A549 (cell line): Measurements from ENCODE around the gene CLIC5. TPM values are rescaled to one million over a fixed set of nuclear protein-coding genes. Genes with fewer than 3 reads are reported as not detected.

Experiments used
- ATAC-seq, 2 experiments: fragments of 200-7000 bp in 1 of 2; fragments of >200 bp in 1 of 2; cut with Nextera tagmentation in 1 of 2; cut with Tn5 transposase in 1 of 2; 3 replicates each; pipeline versions ENCODE4 v1.8.0 to v1.9.1; 2018 to 2020; ENCODE audit warnings: mild to moderate bottlenecking in 1 of 2, moderate library complexity in 1 of 2
- CTCF ChIA-PET: fragments of 300-600 bp; sonication (Branson Sonifier 250); formaldehyde crosslinking; extraction: SDS; loops from one replicate; lab custom pipeline; 2021; ENCODE audit warnings: antibody characterized with exemption, inconsistent platforms; lab: Yijun Ruan, JAX
- POLR2A ChIA-PET: fragments of 350-600 bp; formaldehyde crosslinking; extraction: SDS; loops from one replicate; lab custom pipeline; 2021; ENCODE audit warnings: antibody characterized with exemption, inconsistent platforms; lab: Yijun Ruan, JAX
- DNase-seq, 2 experiments: peaks; one replicate each; pipeline versions ENCODE4 v3.0.0 to v3.0.0-alpha.2; 2011 to 2016; ENCODE audit warnings: low read depth in 1 of 2, low spot score in 1 of 2
- FAIRE-seq: peaks from 2 replicates; lab custom pipeline; 2011; peaks lifted over from hg19 to GRCh38; lab: Jason Lieb, UNC
- H3K27ac ChIP-seq, 2 experiments: fragments of >200 bp; sonication (Bioruptor Twin); formaldehyde crosslinking; 3 replicates each; pipeline ENCODE4 v1.5.1; 2016 to 2017
- H3K4me1 ChIP-seq: fragments of >200 bp; sonication (Bioruptor Twin); formaldehyde crosslinking; 3 replicates; pipeline ENCODE4 v1.6.1; 2016
- H3K4me2 ChIP-seq: fragments of >200 bp; sonication (Bioruptor Twin); formaldehyde crosslinking; 3 replicates; pipeline ENCODE4 v1.6.1; 2016
- H3K4me3 ChIP-seq: fragments of >200 bp; sonication (Bioruptor Twin); formaldehyde crosslinking; 3 replicates; pipeline ENCODE4 v1.5.1; 2016
- H3K9me3 ChIP-seq: fragments of >200 bp; sonication (Bioruptor Twin); formaldehyde crosslinking; 3 replicates; pipeline ENCODE4 v1.6.1; 2016
- ATOH8 ChIP-seq: fragments of 250-450 bp; sonication (Bioruptor Pico); IDR thresholded peaks from 2 replicates; pipeline ENCODE4 v1.5.0; 2020; ENCODE audit warnings: low read depth, mild to moderate bottlenecking, moderate library complexity
- BHLHE40 ChIP-seq: IDR thresholded peaks from 2 replicates; pipeline ENCODE4 v1.6.1; 2012; ENCODE audit warnings: low read depth, low read length, inconsistent platforms
- CEBPB ChIP-seq, 2 experiments: fragments of >200 bp in 1 of 2; sonication (Bioruptor Twin) in 1 of 2; formaldehyde crosslinking in 1 of 2; IDR thresholded peaks; 2 replicates each; pipeline ENCODE4 v1.6.1; 2012 to 2016
- CTCF ChIP-seq: fragments of >200 bp; sonication (Bioruptor Twin); formaldehyde crosslinking; IDR thresholded peaks from 3 replicates; pipeline ENCODE4 v1.5.1; 2016
- FOXS1 ChIP-seq: fragments of 250-450 bp; sonication (Bioruptor Pico); IDR thresholded peaks from 2 replicates; pipeline ENCODE4 v1.5.0; 2020; ENCODE audit warnings: mild to moderate bottlenecking, moderate library complexity
- HEYL ChIP-seq: fragments of 250-450 bp; sonication (Bioruptor Pico); IDR thresholded peaks from 2 replicates; pipeline ENCODE4 v1.8.0; 2021; ENCODE audit warnings: mild to moderate bottlenecking, moderate library complexity
- HOXA7 ChIP-seq: fragments of 250-450 bp; sonication (Bioruptor Pico); IDR thresholded peaks from 2 replicates; pipeline ENCODE4 v1.5.0; 2020; ENCODE audit warnings: mild to moderate bottlenecking, moderate library complexity
- HOXB5 ChIP-seq: fragments of 250-450 bp; sonication (Bioruptor Pico); IDR thresholded peaks from 2 replicates; pipeline ENCODE4 v1.5.0; 2020; ENCODE audit warnings: mild to moderate bottlenecking, moderate library complexity
- JUN ChIP-seq, 2 experiments: fragments of >200 bp; sonication (Bioruptor Twin); formaldehyde crosslinking; IDR thresholded peaks; 2 replicates in 1 of 2; 3 replicates in 1 of 2; pipeline ENCODE4 v1.6.1; 2016 to 2017
- KDM1A ChIP-seq: fragments of 200-600 bp; sonication (generic); IDR thresholded peaks from 2 replicates; pipeline ENCODE4 v1.6.1; 2016; ENCODE audit warnings: low read depth, mild to moderate bottlenecking
- MAX ChIP-seq: IDR thresholded peaks from 2 replicates; pipeline ENCODE4 v1.6.1; 2012
- NR3C1 ChIP-seq: fragments of >200 bp; sonication (Bioruptor Twin); formaldehyde crosslinking; IDR thresholded peaks from 3 replicates; pipeline ENCODE4 v1.6.1; 2017
- POLR2AphosphoS2 ChIP-seq: conservative IDR thresholded peaks from 2 replicates; pipeline ENCODE4 v1.6.1; 2012; ENCODE audit warnings: low read length, improper control_type of control experiment, inconsistent platforms
- RAD21 ChIP-seq, 2 experiments: fragments of >200 bp in 1 of 2; sonication (Bioruptor Twin) in 1 of 2; formaldehyde crosslinking in 1 of 2; IDR thresholded peaks in 1 of 2; conservative IDR thresholded peaks in 1 of 2; 2 replicates in 1 of 2; 3 replicates in 1 of 2; pipeline ENCODE4 v1.6.1; 2012 to 2018; ENCODE audit warnings: inconsistent platforms in 1 of 2
- RCOR1 ChIP-seq: fragments of 150-350 bp; IDR thresholded peaks from 2 replicates; pipeline ENCODE4 v1.6.1; 2014; ENCODE audit warnings: antibody characterized with exemption, low read length, low read depth
- REST ChIP-seq: fragments of 200-600 bp; sonication (generic); IDR thresholded peaks from 2 replicates; pipeline ENCODE4 v1.6.1; 2016; ENCODE audit warnings: antibody characterized with exemption, mild to moderate bottlenecking, moderate library complexity
- RNF2 ChIP-seq: fragments of 200-600 bp; sonication (generic); IDR thresholded peaks from 2 replicates; pipeline ENCODE4 v1.6.1; 2016; ENCODE audit warnings: low read depth, mild to moderate bottlenecking, antibody characterized with exemption, moderate library complexity, borderline replicate concordance
- SMC3 ChIP-seq: fragments of >200 bp; sonication (Bioruptor Twin); formaldehyde crosslinking; IDR thresholded peaks from 3 replicates; pipeline ENCODE4 v1.6.1; 2018; ENCODE audit warnings: inconsistent platforms
- SREBF2 ChIP-seq: fragments of 450-650 bp; IDR thresholded peaks from 2 replicates; pipeline ENCODE4 v1.6.1; 2014; ENCODE audit warnings: mild to moderate bottlenecking, moderate library complexity
- USF2 ChIP-seq: fragments of 450-650 bp; IDR thresholded peaks from 2 replicates; pipeline ENCODE4 v1.6.1; 2014; ENCODE audit warnings: antibody characterized with exemption
- ZC3H11A ChIP-seq: fragments of 450-650 bp; IDR thresholded peaks from 2 replicates; pipeline ENCODE4 v1.6.1; 2014; ENCODE audit warnings: antibody characterized with exemption, mild to moderate bottlenecking
- WGBS: methylation state at CpG from one replicate; pipeline ENCODE4 v1.1.6; 2017; ENCODE audit errors: missing lambda C conversion rate; 5-methylcytosine and 5-hydroxymethylcytosine counted together
- polyA plus RNA-seq, 4 experiments: library from polyadenylated mRNA; depleted of rRNA in 3 of 4; stranded (reverse); fragments of >200 nt; fragmentation: RNase III in 1 of 4; extraction: RNeasy Plus Mini Kit Qiagen cat#74134 plus additional on column Dnase treatment in 1 of 4; gene quantifications; 2 replicates in 3 of 4; 3 replicates in 1 of 4; pipeline ENCODE4 v1.2.3, GENCODE V29; 2011 to 2017

CLIC5 gene
- polyA plus RNA-seq, 2 of the 4 experiments (the other 2 are of a cell fraction): not detected

- Histone ChIP-seq H3K4me1 (no peaks in the 10 kb centered on the region), H3K4me3 (no peak overlapping the region), H3K4me2 (no peak overlapping the region), H3K9me3 (no peaks in the 10 kb centered on the region), H3K27ac (no peak overlapping the region)
- no peak for FAIRE-seq
- TF ChIP-seq FOXS1 (no peak), BHLHE40 (no peak), NR3C1 (no peak), RCOR1 (no peak)
- WGBS: 93% methylated on average over 1 of the region's 1 CpG
- POLR2A ChIA-PET: no interaction called here
- DNase-seq: no peak
- CTCF ChIA-PET: interaction anchor here (1.0 to 1.7 kb wide), 8 partner anchors 8 to 1303 kb away, joined by 3 to 9 read pairs (median 4); no protein-coding TSS in a partner anchor
- no peak for ATAC-seq
Measured at GRCh38 chr6:45931232-45931631, 84.4 kb downstream of the CLIC5 start.

GRCh38 chr6:45930420-45931040 is 85.1 kb downstream of the CLIC5 start:
- Histone ChIP-seq H3K4me2 (no peak overlapping the region), H3K9me3 (no peaks in the 10 kb centered on the region), H3K27ac (no peak overlapping the region), H3K4me3 (no peak overlapping the region), H3K4me1 (no peaks in the 10 kb centered on the region)
- DNase-seq (peak; percentile 48 to 62), ATAC-seq (peak; percentile 73 to 86; a peak in 5 of 6 replicates), FAIRE-seq (no peak)
- ChIA-PET POLR2A (no interaction called here), CTCF (interaction anchor here (0.7 to 2.0 kb wide), 12 partner anchors 9 to 1455 kb away, joined by 3 to 9 read pairs (median 3); no protein-coding TSS in a partner anchor)
- 3% methylated on average over 6 of the region's 7 CpGs for WGBS
- no peak for TF ChIP-seq HEYL
- TF ChIP-seq KDM1A: no peak
- no peak for TF ChIP-seq RCOR1
- TF ChIP-seq ZC3H11A: no peak
- TF ChIP-seq CTCF: peak; percentile 64
- TF ChIP-seq BHLHE40: no peak
- TF ChIP-seq HOXA7 (CRISPR knock-in tag): no peak
- no peak for TF ChIP-seq USF2
- no peak for TF ChIP-seq POLR2AphosphoS2
- TF ChIP-seq RAD21 (conservative IDR thresholded peaks at IDR 0.05 in 1 of 2, IDR thresholded peaks at IDR 0.05 in 1 of 2): peak; percentile 56 to 65
- peak; percentile 49; the same call in 2 of the 3 replicates for TF ChIP-seq SMC3
- TF ChIP-seq MAX: no peak
- TF ChIP-seq HOXB5 (CRISPR knock-in tag): no peak

- no peaks in the 10 kb centered on the region for H3K4me1 ChIP-seq
- ChIA-PET POLR2A (no interaction called here), CTCF (interaction anchor here (0.7 to 2.0 kb wide), 8 partner anchors 8 to 1454 kb away, joined by 3 to 9 read pairs (median 4); no protein-coding TSS in a partner anchor)
- 42% methylated on average over 14 of the region's 17 CpGs for WGBS
- ATAC-seq: no peak
- DNase-seq: no peak
- H3K27ac ChIP-seq: no peak overlapping the region
- no peaks in the 10 kb centered on the region for H3K9me3 ChIP-seq
- H3K4me3 ChIP-seq: no peak overlapping the region
- H3K4me2 ChIP-seq: no peak overlapping the region
- no peak for FAIRE-seq
- TF ChIP-seq SREBF2 (no peak), REST (no peak), MAX (no peak), ATOH8 (no peak), JUN (IDR thresholded peaks at IDR 0.05) (no peak), POLR2AphosphoS2 (no peak), CEBPB (IDR thresholded peaks at IDR 0.05) (no peak), RNF2 (no peak)
Measured at GRCh38 chr6:45929421-45930361, 86.0 kb downstream of the CLIC5 start.
